ENCODE results near the gene NLRC4.
"Not testable (repeated sequence)": the region's sequence is repeated elsewhere in the genome, so short reads cannot be mapped to it uniquely, and the experiment has no call there.

The NLRC4 gene

GRCh38 chr2:32248299-32248698 is 16.4 kb downstream of the NLRC4 start:
- DNase-seq (ENCODE audit: low read depth) = no peak

- DNase-seq (ENCODE audit: low read depth) = no peak
Measured at GRCh38 chr2:32246911-32247310, 17.8 kb downstream of the NLRC4 start.

GRCh38 chr2:32242331-32242730 is 22.4 kb downstream of the NLRC4 start:
- no peak for DNase-seq (ENCODE audit: low read depth)

GRCh38 chr2:32237996-32238395 is 26.7 kb downstream of the NLRC4 start:
- no peak for DNase-seq (ENCODE audit: low read depth)

GRCh38 chr2:32237488-32237887 is 27.2 kb downstream of the NLRC4 start:
- no peak for DNase-seq (ENCODE audit: low read depth)

- no peak for DNase-seq (ENCODE audit: low read depth)
Measured at GRCh38 chr2:32235315-32235714, 29.4 kb downstream of the NLRC4 start.

GRCh38 chr2:32231959-32232358 is 32.7 kb downstream of the NLRC4 start:
- DNase-seq (ENCODE audit: low read depth) = no peak

- no peak for DNase-seq (ENCODE audit: low read depth)
Measured at GRCh38 chr2:32229635-32230034, 35.1 kb downstream of the NLRC4 start.

GRCh38 chr2:32228181-32228580 is 36.5 kb downstream of the NLRC4 start:
- DNase-seq (ENCODE audit: low read depth) = no peak

GRCh38 chr2:32227492-32227891 is 37.2 kb downstream of the NLRC4 start:
- no peak for DNase-seq (ENCODE audit: low read depth)

- no peak for DNase-seq (ENCODE audit: low read depth)
Measured at GRCh38 chr2:32222966-32223365, 41.7 kb downstream of the NLRC4 start.

- no peak for DNase-seq (ENCODE audit: low read depth)
Measured at GRCh38 chr2:32220445-32220844, 44.2 kb downstream of the NLRC4 start.

- DNase-seq (ENCODE audit: low read depth) = no peak
Measured at GRCh38 chr2:32212295-32212694, 52.4 kb downstream of the NLRC4 start.

GRCh38 chr2:32210767-32211408 is 53.8 kb downstream of the NLRC4 start:
- no peak for DNase-seq (ENCODE audit: low read depth)

GRCh38 chr2:32203428-32203827 is 61.3 kb downstream of the NLRC4 start:
- DNase-seq (ENCODE audit: low read depth) = not testable (repeated sequence)

- no peak for DNase-seq (ENCODE audit: low read depth)
Measured at GRCh38 chr2:32200814-32201213, 63.9 kb downstream of the NLRC4 start.

- no peak for DNase-seq (ENCODE audit: low read depth)
Measured at GRCh38 chr2:32192418-32192817, 72.3 kb downstream of the NLRC4 start.

GRCh38 chr2:32189011-32189410 is 75.7 kb downstream of the NLRC4 start:
- DNase-seq (ENCODE audit: low read depth) = no peak

- no peak for DNase-seq (ENCODE audit: low read depth)
Measured at GRCh38 chr2:32182667-32183066, 82.0 kb downstream of the NLRC4 start.
